HG02610 (cell line): ENCODE data around the gene IQSEC3.
"Not testable (repeated sequence)": the region's sequence is repeated elsewhere in the genome, so short reads cannot be mapped to it uniquely, and the experiment has no call there.

Source experiments
- ATAC-seq: cut with Tn5 transposase; IDR thresholded peaks from one replicate; pipeline ENCODE4 v1.9.1; 2021; ENCODE audit warnings: mild to moderate bottlenecking, moderate library complexity; ENCODE audit not compliant: unreplicated experiment

The IQSEC3 gene

DNA sequence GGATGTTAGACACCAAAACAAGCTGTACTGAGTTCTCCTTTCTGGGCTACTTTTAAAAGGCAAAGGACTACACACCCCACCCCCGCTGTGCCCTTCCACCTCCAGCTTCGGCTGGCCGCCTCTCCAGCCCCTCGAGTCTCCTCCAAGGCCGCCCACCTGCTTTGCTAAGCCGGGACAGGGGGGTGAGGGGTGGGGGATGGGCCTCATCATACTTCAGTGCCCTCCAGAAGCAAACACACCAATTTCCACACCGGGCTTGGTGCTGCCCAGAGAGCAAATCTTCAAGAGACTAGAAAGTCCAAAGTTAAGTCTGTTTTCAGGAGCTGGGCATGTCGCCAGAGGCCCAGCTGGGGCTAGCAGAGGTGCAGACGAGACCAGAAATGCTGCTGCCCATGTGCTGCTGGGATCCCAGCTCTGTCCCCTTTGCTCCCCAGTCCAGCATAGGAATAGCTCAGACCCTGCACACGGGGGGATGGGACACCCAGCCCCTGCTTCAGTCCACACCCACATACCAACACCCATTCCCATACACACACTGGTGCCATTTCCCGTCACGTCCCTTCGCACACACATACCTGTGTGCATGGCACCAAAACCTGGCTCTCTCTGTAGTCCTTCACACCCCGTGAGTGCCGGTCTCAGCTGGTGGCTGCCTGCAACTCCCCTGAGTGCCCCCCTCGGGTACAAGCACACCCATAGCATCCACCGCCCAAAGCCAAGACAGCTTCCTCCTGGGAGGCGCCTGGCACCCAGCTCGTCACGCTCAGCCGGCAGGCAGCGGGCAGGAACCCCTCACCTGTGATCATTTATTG lies 146.4 kb downstream of the IQSEC3 start:
- ATAC-seq, result no peak

DNA sequence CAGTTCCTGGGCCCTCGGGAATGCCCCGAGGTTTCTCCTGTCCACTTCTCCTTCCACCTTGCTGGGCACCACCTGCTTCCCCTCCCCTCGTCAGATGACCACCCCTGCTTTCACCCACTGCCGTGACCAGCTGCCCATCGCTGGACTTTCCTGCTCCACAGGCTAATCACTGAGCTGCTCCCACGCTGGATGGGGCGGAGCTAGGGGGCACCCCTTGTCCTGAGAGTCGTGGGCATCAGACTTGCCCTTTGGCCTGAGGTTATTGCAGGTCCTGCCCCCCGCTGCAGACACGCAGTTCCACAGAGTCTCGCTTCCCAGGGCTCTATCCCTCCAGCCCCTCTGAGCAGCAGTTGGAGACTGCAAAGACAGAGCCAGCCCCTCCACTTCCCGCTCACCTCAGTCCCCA lies 147.0 kb downstream of the IQSEC3 start:
- ATAC-seq, result no peak

DNA sequence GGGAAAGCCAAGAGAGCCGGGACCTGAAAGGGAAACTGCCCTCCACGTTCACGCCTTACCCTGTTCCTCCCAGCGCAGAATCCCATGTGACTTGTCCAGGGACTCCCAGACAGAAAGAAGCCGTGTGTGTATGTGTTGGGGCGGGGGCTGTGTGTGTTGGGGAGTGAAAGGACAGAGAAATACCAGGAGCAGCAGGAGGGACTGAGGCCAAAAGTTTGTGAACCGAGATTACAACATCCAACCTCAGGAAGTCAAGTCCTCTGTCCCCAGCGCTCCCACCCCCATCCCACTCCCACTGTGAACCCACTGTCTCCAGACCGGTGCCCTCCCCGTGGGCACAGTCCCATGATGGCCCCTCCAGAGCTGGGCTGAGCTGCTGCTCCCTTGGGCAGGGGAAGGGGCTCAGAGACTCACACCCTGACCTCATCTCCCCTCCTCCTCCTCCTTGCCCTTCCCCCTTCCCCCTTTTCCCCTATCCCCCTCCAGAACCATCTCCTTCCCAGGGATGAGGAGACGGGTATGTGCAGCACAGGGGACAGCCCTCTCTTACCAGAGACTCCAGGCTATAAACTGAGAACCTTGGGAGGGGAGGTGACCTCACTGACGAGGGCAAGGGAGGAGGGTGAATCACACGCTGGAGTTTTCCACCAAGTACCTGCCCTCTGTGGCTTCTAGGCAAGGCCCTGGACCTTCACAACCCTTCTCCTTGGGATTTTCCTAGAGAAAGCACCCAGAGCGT lies 147.6 kb downstream of the IQSEC3 start, which contains the start of gene SLC6A12:
Gene SLC6A12, minus strand, starts transcription at position 155 of the 739 bp plus-strand sequence. CDS start 4,171 bp downstream, outside the sequence.
- no peak for ATAC-seq

DNA sequence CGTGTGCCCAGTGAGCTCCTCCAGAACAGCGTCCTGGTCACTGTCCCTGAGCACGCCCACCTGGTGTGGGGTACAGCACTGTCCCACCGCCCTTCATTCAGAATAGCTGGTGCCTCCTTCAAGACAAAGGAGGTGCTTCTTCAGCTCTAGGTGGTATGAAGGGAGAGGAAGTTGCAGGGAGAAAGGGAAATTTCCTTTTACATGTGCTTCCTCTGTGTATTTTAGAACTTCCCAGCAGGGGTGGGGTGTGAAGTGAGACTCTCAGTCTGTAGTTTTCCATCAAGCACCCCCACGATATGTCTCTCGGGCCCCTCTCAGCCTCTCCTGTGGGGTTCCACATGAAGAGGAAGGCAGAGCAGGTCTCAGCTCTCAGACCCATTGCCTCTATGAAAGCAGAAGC lies 148.5 kb downstream of the IQSEC3 start:
- no peak for ATAC-seq

DNA sequence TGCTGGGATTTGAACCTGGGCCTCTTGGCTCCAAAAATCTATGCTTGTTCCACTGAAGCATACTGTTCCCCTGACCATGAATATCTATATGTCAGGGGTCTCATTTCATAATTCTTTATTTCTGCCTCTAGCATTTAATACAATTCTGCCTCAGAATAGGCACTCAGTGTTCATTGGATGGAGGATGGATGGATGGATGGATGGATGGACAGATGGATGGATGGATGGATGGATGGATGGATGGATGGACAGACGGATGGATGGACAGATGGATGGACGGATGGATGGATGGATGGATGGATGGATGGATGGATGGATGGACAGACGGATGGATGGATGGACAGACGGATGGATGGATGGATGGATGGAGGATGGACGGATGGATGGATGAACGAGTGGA lies 150.5 kb downstream of the IQSEC3 start:
- not testable (repeated sequence) for ATAC-seq

DNA sequence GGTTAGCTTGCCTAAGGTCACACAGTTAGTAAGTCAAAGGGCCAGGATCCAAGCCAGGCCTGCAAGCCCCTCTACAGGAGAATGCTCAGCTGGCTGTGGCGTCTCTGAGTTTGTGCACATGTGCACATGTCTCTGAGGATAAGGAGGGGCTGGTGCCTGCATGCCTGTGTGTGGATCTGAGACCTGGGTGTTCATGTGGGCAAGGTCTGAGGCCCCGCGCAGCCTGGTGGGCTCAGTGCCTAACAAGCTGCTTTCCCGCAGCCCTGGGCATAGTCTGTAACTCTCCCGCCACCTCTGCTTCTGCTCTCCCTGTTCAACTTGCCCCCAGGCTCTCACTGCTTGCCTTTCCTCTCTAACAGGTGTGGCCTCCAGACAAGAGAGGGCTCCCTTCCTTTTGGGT lies 151.7 kb downstream of the IQSEC3 start:
- no peak for ATAC-seq

DNA sequence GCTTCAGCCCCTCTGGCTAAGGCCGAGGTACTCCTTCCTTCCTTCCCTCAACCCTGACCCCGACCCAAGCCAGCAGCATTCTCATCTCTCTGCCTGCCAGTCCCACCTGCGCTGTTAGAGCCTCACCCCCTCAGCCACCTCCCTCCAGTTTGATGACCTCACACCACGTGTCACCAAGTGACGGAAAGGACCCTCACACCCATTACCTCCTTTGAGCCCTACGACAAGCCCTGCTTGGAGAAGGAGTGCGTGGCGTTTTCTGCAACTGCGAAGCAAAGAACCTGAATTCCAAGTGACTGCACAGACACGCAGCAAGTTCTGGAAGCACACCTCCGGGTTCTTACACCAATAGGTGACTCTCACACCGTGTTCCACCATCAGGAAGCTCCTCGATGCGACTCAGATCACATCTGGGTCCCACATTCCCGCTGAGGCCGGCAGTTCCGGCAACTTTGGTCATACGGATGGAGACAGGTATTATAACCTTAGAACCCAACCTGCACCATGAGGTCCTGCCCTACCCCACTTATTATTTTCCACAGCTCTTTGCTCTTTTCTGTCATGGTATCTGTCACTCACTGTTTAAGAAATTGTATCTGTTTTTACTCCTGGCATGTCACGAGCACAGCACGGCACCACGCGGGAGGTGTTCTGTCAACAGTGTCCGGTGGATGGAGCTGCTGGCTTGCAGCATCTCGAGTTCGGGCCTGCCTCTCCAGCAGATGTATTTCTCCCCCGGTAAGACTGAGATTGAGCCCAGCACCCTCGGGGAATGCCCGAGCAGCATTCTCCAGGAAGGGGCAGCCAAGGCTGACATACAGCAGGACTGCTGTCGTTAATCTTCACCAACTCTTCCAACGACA lies 152.4 kb downstream of the IQSEC3 start:
- ATAC-seq, result no peak

DNA sequence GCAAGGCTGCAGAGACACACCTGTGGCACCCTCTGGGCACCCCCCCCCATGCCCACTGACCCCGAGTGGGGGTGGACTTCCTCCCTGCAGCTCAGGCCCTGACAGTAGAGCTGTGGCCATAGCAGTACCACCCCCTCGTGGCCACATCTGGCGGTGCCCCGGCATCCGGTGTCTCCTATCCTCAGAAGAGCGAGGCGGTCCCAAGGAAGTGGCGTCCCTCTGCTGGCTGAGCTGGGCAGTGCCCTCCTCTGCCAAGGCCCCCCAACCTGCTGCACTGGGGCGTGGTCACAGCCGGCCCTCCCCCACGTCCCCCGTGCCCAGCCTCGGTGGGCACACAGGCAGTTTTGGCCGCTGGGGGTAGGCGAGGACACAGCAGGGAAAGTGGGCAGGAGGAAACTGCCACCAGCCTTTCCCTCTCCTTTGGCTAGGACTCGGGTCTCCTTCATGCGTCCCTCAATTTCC lies 153.4 kb downstream of the IQSEC3 start:
- peak; percentile 56 for ATAC-seq

DNA sequence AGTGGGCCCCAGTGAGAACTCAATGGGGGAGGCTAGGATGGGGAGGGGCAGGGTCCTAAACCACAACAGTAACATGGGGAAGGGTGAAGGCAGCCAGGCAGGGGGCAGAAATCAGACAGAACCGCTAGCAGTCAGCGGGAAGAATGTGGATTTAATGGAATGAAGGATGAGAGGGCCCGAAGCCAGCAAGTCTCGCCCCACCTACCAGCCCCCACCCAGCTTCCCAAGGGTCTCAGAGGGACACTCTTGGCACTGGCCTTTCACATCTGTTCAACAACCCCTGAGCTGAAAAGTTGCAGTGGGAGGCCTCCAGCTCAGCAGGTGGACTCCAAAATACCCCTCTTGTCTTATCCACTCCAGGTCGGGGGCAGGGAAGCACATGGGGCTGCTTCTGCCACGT lies 153.9 kb downstream of the IQSEC3 start:
- no peak for ATAC-seq

DNA sequence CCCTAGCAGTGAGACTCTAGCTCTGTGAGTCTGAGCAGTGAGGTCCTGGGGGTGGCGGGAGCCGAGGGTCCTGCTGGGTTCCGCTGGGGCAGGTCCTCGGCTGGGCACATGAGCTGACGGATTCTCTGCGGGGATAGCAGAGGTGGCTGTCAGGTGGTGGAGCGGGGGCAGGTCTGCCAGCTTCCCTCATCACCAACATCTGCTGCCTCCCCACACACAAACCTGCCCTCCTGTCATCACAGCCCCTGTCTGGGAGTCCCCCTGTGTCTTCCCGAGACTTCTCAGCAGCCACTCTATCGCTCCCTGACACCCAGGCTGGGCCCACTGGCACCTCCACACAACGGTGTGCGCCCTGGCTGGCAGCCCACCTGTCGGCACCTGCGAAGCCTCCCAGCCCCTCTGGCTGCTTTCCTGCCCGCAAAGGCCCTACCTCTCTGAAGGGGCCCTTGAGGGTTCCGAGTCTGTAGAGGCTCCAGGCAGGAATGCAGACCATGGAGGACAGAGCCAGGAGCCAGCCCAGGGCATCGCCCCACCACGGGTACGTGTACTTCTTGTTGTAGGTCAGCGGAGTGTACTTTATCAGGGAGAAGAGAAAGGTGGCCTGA lies 154.5 kb downstream of the IQSEC3 start:
- ATAC-seq, result no peak

DNA sequence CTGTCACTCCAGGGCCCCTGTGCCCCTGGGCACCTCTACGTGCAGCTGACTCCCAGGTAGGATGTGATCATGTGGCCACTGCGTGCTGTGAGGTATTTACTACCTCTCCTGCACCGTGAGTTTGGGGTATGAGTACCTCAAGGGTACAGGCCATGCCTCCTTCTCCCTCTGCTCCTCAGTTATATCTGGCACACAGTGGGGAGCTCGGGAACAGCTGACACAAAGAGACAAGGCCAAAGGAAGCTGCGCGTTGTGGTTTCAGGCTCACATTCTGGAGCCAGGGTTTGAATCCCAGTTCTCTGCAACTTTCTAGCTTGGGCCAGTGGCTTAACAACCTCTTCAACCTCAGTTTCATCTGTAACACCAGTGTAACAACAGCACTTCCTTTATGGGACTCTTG lies 155.2 kb downstream of the IQSEC3 start:
- ATAC-seq, result no peak

DNA sequence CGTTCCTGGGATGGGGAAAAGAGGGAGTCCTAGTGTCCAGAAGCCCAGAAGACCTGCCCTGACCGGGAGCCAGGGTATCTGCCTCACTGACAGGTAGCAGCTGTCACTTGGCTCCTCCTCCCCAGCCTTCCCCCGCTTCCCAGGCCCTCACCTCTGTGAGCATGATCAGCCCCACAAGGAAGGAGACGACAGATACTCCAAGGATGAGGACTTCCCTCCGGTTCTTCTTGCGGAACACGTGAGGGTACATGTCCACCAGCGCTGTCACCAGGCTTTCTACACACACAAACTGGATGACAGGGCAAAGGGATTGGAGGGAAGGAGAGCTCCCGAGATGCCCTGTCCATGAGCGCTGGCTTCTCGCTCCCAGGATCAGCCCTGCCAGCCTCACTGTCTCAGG lies 157.3 kb downstream of the IQSEC3 start:
- ATAC-seq, result no peak

DNA sequence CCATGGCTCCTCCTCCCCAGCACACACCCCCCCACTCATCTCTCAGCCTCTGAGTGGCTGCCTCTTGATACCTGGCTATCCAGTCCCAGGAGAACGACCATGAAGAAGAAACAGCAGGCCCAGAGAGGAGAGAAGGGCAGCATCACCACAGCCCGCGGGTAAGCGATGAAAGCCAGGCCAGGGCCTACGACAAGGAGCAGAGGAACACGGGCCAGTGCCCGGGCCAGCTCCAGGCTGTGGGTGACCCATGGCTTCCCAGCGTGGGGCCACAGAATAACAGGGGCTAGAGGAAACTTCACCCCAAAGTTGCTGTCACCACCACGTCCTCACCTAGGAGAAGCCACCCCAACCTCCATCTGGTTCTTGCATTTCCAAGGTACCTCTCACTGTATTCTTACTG lies 157.8 kb downstream of the IQSEC3 start:
- no peak for ATAC-seq

DNA sequence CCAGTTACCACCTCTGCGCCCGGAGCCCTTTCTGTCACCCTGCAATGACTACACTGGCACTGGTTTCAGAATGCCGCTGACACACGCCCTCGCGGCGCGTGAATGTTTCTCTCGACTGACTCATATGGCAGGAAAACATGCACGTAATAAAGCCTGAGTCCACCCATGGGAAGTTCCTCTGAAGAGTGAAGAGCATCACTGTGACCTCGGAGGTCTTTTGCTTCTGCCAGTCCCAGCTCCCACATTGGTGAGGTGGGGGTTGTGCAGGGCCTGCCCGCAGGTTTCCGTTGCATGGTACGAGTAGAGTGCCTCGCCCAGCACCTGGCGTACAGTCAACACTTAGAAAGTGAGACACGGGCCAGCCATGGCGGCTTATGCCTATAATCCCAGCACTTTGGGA lies 158.4 kb downstream of the IQSEC3 start:
- no peak for ATAC-seq

DNA sequence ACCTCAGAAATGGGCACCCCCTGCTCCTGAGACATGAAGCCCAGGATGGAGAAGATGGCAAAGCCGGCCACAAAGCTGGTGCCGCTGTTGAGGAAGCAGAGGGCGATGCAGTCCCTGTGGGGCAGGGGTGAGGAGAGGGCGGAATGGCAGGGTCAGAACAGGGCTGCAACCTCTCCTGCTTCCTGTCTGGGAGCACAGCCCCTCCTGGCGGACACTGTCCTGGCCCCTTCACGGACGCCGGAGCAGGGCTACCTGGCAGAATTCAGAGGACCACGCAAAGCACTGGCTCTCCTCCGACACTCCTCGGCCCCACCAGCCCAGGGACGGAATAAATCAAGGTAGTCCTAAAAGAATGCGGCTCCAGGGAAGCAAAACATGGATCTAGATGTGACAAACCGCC lies 159.8 kb downstream of the IQSEC3 start:
- no peak for ATAC-seq

DNA sequence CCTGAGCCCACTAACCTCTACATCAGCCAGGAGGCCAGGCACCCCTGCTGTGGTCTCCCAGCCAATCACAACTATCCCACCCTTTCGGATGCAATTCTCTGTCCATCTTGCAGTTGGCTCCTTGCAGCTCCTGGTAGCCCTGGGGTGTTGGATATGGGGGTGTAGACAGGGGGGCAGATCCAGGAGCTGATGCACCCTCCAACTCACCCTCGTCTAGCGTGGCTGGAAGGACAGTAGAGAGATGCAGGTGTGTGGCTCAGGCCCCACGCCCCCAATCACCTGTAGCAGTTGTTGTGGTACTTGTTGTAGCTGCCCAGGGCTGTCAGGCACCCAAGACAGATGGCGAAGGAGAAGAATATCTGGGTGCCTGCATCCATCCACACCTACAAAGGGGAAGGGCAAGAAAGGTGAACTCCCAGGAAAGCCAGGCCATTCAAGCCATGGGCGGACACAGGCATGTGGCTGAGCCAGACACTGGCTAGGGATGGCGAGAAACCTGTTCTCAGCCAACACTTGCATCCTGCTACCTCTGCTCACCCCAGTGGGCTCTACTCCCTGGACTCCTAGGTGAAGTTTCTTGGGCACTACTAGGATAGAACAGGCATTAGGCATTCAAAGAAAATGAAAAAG lies 160.8 kb downstream of the IQSEC3 start:
- no peak for ATAC-seq
